CD14-positive monocyte (primary cell): ENCODE measurements around the gene NOS1. TPM values are rescaled to one million over a fixed set of nuclear protein-coding genes. Genes with fewer than 3 reads are reported as not detected.

ENCODE experiments used
- DNase-seq, 3 donors: peaks; one replicate each; pipeline ENCODE4 v3.0.0-alpha.2; 2011 to 2022
- H2AFZ ChIP-seq: 2 replicates; pipeline ENCODE4 v1.6.0; 2012; ENCODE audit warnings: mild to moderate bottlenecking, low read depth, low read length, inconsistent platforms; ENCODE audit not compliant: insufficient read depth, poor library complexity, severe bottlenecking
- H3K27ac ChIP-seq, 2 donors: 1 replicate in 1 of 2; 2 replicates in 1 of 2; pipeline ENCODE4 v1.5.1; 2012 to 2013; ENCODE audit warnings: low read length in 2 of 2, control low read depth in 1 of 2, inconsistent platforms in 1 of 2, low read depth in 1 of 2, mild to moderate bottlenecking in 1 of 2
- H3K27me3 ChIP-seq, 2 donors: one replicate each; pipeline versions ENCODE4 v1.6.0 to v1.6.1; 2011 to 2013; ENCODE audit warnings: low read length in 2 of 2; ENCODE audit not compliant: control insufficient read depth in 2 of 2, insufficient read depth in 2 of 2
- H3K36me3 ChIP-seq, 2 donors: replicated peaks in 1 of 2; 1 replicate in 1 of 2; 2 replicates in 1 of 2; pipeline versions ENCODE4 v1.5.1 to v1.6.1; 2012 to 2013; ENCODE audit warnings: low read length in 2 of 2, control low read depth in 1 of 2, inconsistent platforms in 1 of 2, mild to moderate bottlenecking in 1 of 2; ENCODE audit not compliant: insufficient read depth in 2 of 2, control insufficient read depth in 1 of 2
- H3K4me1 ChIP-seq, 2 donors: 1 replicate in 1 of 2; 2 replicates in 1 of 2; pipeline versions ENCODE4 v1.5.1 to v1.6.1; 2012 to 2013; ENCODE audit warnings: low read length in 2 of 2, control low read depth in 1 of 2, inconsistent platforms in 1 of 2, mild to moderate bottlenecking in 1 of 2, moderate library complexity in 1 of 2; ENCODE audit not compliant: insufficient read depth in 2 of 2, control insufficient read depth in 1 of 2
- H3K4me2 ChIP-seq: replicated peaks from 2 replicates; pipeline ENCODE3; 2012; ENCODE audit warnings: low read length, moderate library complexity, mild to moderate bottlenecking; ENCODE audit not compliant: poor library complexity, severe bottlenecking; ENCODE audit errors: extremely low read depth
- H3K4me3 ChIP-seq, 3 experiments: fragments of 200-600 bp in 1 of 3; sonication (generic) in 1 of 3; replicated peaks in 1 of 3; 1 replicate in 2 of 3; 2 replicates in 1 of 3; pipeline ENCODE4 v1.5.1; 2011 to 2013; ENCODE audit warnings: low read length in 3 of 3, mild to moderate bottlenecking in 3 of 3, control low read depth in 2 of 3, low read depth in 2 of 3, inconsistent platforms in 1 of 3, moderate library complexity in 1 of 3
- H3K79me2 ChIP-seq: 2 replicates; pipeline ENCODE4 v1.6.0; 2012; ENCODE audit warnings: mild to moderate bottlenecking, control low read depth, inconsistent platforms, low read length, moderate library complexity; ENCODE audit not compliant: insufficient read depth
- H3K9ac ChIP-seq: 2 replicates; pipeline ENCODE4 v1.6.0; 2017; ENCODE audit warnings: low read length, mild to moderate bottlenecking; ENCODE audit not compliant: insufficient read depth, poor library complexity, severe bottlenecking
- H3K9me3 ChIP-seq, 2 donors: replicated peaks in 1 of 2; 1 replicate in 1 of 2; 2 replicates in 1 of 2; pipeline versions ENCODE4 v1.5.1 to v1.6.1; 2012 to 2013; ENCODE audit warnings: low read length in 2 of 2, control low read depth in 1 of 2; ENCODE audit not compliant: control insufficient read depth in 1 of 2, insufficient read depth in 1 of 2
- H4K20me1 ChIP-seq: 2 replicates; pipeline ENCODE4 v1.6.0; 2012; ENCODE audit warnings: mild to moderate bottlenecking, low read length, control low read depth, moderate library complexity; ENCODE audit not compliant: insufficient read depth
- H3K27ac Mint-ChIP-seq, 7 donors: one replicate each; pipeline ENCODE4 v1.8.0; 2020; ENCODE audit warnings: mild to moderate bottlenecking in 7 of 7, mixed read lengths in 7 of 7, moderate library complexity in 6 of 7, inconsistent platforms in 2 of 7
- H3K27me3 Mint-ChIP-seq, 3 donors: one replicate each; pipeline ENCODE4 v1.8.0; 2021 to 2022; ENCODE audit warnings: low read depth in 3 of 3, mild to moderate bottlenecking in 3 of 3, mixed read lengths in 3 of 3, moderate library complexity in 3 of 3, inconsistent platforms in 1 of 3
- H3K36me3 Mint-ChIP-seq, 2 donors: one replicate each; pipeline ENCODE4 v1.8.0; 2020; ENCODE audit warnings: mixed read lengths in 2 of 2, inconsistent platforms in 1 of 2, mild to moderate bottlenecking in 1 of 2
- H3K4me1 Mint-ChIP-seq: one replicate; pipeline ENCODE4 v1.8.0; 2020; ENCODE audit warnings: mild to moderate bottlenecking, mixed read lengths
- H3K4me3 Mint-ChIP-seq, 2 donors: one replicate each; pipeline ENCODE4 v1.8.0; 2020; ENCODE audit warnings: mild to moderate bottlenecking in 2 of 2, mixed read lengths in 2 of 2, moderate library complexity in 1 of 2
- H3K9me3 Mint-ChIP-seq, 7 donors: one replicate each; pipeline ENCODE4 v1.8.0; 2020 to 2022; ENCODE audit warnings: mixed read lengths in 7 of 7, mild to moderate bottlenecking in 6 of 7, moderate library complexity in 6 of 7, inconsistent platforms in 2 of 7
- WGBS: methylation state at CpG from one replicate; pipeline ENCODE4 v1.1.5; 2013; ENCODE audit warnings: missing lambda C conversion rate; ENCODE audit not compliant: insufficient coverage; 5-methylcytosine and 5-hydroxymethylcytosine counted together
- intact Hi-C, 2 donors: fragments of 100-400 bp; cut with micrococcal nuclease; formaldehyde crosslinking; loops; one replicate each; pipeline versions ENCODE4 v1.15.0 to v1.15.1; 2023
- polyA minus RNA-seq: library from RNA; depleted of rRNA, polyadenylated mRNA; stranded (reverse); fragments of >200 nt; gene quantifications from 2 replicates; pipeline ENCODE4 v1.2.3, GENCODE V29; 2012
- polyA plus RNA-seq, 3 donors: library from polyadenylated mRNA; depleted of rRNA in 1 of 3; unstranded in 2 of 3; stranded (reverse) in 1 of 3; fragments of 300-500 nt in 2 of 3; fragments of >200 nt in 1 of 3; fragmentation: Illumina TruSeq in 2 of 3; gene quantifications; 1 replicate in 2 of 3; 2 replicates in 1 of 3; pipeline ENCODE4 v1.2.3, GENCODE V29; 2012 to 2021
- total RNA-seq, 12 experiments: library from RNA in 1 of 12; stranded (reverse) in 1 of 12; fragments of 120-200 nt in 1 of 12; gene quantifications; one replicate each; pipeline ENCODE4 v1.2.4 and lab custom pipeline; 2013 to 2026; ENCODE audit warnings: mixed read lengths in 6 of 12, inconsistent platforms in 1 of 12
- TF ChIP-seq, protein P1 (sequence below): fragments of 200-600 bp; IDR thresholded peaks from one replicate; pipeline ENCODE4 v1.8.0; 2022; ENCODE audit warnings: antibody characterized with exemption, mild to moderate bottlenecking

Gene NOS1
- total RNA-seq (2013), result not detected
- polyA plus RNA-seq, result not detected
- polyA minus RNA-seq, result under 0.01 TPM in 1 of 2 replicates, not detected in the other
- total RNA-seq (lab: John Stamatoyannopoulos, UW), result 0 to 3.3 (median 0.08) reads per million in 11 experiments

DNA sequence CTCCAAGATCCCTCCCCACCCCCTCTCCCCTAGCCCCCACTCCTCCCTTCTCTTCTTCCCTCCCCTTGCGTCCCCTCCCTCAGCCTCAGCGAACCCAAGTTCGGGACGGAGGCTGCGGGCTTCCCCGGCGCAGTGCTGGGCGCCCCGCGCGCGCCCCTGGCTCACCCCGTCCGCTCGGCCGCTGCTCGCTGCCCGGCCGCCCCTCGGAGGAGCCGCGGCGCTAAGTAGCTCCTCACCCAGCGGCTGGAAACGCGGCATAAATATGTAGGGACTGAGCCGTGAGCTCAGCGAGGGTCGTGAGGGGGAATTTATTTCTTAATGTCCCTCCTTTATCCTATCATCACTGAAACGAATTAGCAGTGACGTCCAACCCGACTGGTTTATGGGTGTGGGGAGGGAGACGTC, at the start of gene NOS1:
Gene NOS1 (minus strand): TSS at position 280 of the 405 bp plus-strand sequence. CDS start 30,557 bp downstream, outside the sequence.
- H3K79me2 ChIP-seq, result no peaks in the 10 kb centered on the region
- H3K27me3 Mint-ChIP-seq, result peaks cover 57 to 79% (median 66%) of the 10 kb centered on the region in 3 donors
- H3K9ac ChIP-seq, result no peak within 1 kb of the TSS
- no peak for DNase-seq
- WGBS, result 1% methylated on average over 23 of the region's 33 CpGs
- H3K36me3 Mint-ChIP-seq, result no peaks in the 10 kb centered on the region
- no peaks in the 10 kb centered on the region for H3K4me1 ChIP-seq
- no peak within 1 kb of the TSS for H2AFZ ChIP-seq
- H3K9me3 Mint-ChIP-seq, result peaks cover 0 to 9% (median 0%) of the 10 kb centered on the region in 7 donors
- intact Hi-C loops, result no loop called here
- H3K9me3 ChIP-seq, result no peaks in the 10 kb centered on the region
- no peaks in the 10 kb centered on the region for H4K20me1 ChIP-seq
- no peaks in the 10 kb centered on the region for H3K36me3 ChIP-seq
- peak within 1 kb of the TSS in 1 of 2 donors; percentile 68 for H3K4me3 Mint-ChIP-seq
- no peaks in the 10 kb centered on the region for H3K4me1 Mint-ChIP-seq
- TF ChIP-seq, protein P1, sequence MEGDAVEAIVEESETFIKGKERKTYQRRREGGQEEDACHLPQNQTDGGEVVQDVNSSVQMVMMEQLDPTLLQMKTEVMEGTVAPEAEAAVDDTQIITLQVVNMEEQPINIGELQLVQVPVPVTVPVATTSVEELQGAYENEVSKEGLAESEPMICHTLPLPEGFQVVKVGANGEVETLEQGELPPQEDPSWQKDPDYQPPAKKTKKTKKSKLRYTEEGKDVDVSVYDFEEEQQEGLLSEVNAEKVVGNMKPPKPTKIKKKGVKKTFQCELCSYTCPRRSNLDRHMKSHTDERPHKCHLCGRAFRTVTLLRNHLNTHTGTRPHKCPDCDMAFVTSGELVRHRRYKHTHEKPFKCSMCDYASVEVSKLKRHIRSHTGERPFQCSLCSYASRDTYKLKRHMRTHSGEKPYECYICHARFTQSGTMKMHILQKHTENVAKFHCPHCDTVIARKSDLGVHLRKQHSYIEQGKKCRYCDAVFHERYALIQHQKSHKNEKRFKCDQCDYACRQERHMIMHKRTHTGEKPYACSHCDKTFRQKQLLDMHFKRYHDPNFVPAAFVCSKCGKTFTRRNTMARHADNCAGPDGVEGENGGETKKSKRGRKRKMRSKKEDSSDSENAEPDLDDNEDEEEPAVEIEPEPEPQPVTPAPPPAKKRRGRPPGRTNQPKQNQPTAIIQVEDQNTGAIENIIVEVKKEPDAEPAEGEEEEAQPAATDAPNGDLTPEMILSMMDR, result no peak
- no peak within 1 kb of the TSS for H3K27ac ChIP-seq
- no peak within 1 kb of the TSS for H3K4me2 ChIP-seq
- no peak within 1 kb of the TSS for H3K4me3 ChIP-seq
- H3K27me3 ChIP-seq, result peaks cover 23 to 64% of the 10 kb centered on the region in 2 donors
- peak within 1 kb of the TSS in 2 of 7 donors; percentile 14 to 34 for H3K27ac Mint-ChIP-seq

DNA sequence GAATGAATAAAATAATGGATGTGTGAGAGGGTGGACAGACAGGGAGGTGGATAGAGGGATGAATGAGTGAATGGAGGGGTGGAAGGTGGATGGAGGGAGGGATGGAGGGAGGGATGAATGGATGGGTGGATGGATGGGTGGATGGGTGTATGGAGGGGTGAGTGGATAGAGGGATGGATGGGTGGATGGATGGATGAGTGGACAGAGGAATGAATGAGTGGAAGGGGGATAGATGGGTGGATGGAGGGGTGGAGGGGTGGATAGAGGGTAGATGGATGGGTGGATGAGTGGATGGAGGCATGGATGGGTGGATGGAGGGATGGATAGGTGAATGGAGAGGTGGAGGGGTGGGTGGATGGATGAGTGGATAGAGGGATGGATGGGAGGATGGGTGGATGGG, 47.9 kb upstream of the NOS1 start:
- Histone ChIP-seq H3K4me3 (no peak overlapping the region), H3K27me3 (no peaks in the 10 kb centered on the region), H2AFZ (no peak overlapping the region), H4K20me1 (no peaks in the 10 kb centered on the region), H3K9me3 (no peaks in the 10 kb centered on the region), H3K4me2 (no peak overlapping the region), H3K36me3 (no peaks in the 10 kb centered on the region), H3K4me1 (peaks cover 0 to 5% of the 10 kb centered on the region in 2 donors), H3K9ac (no peak overlapping the region), H3K79me2 (no peaks in the 10 kb centered on the region), H3K27ac (no peak overlapping the region)
- H3K4me3 Mint-ChIP-seq, result no peak overlapping the region
- no peak overlapping the region for H3K27ac Mint-ChIP-seq
- H3K4me1 Mint-ChIP-seq, result peaks cover 13% of the 10 kb centered on the region
- peaks cover 0 to 3% (median 0%) of the 10 kb centered on the region in 7 donors for H3K9me3 Mint-ChIP-seq
- intact Hi-C loops, result no loop called here
- H3K27me3 Mint-ChIP-seq, result peaks cover 2 to 16% (median 12%) of the 10 kb centered on the region in 3 donors
- TF ChIP-seq, protein P1, result no peak
- DNase-seq, result no peak
- no peaks in the 10 kb centered on the region for H3K36me3 Mint-ChIP-seq
